ENCODE results near the gene CEP135.

GRCh38 chr4:56038487-56039162 is 89.9 kb downstream of the CEP135 start:
- TF ChIP-seq PAX5 (IDR thresholded peaks at IDR 0.05; ENCODE audit: insufficient read depth, low read length, severe bottlenecking): no peak
- no peak for TF ChIP-seq TAF1 (IDR thresholded peaks at IDR 0.05; ENCODE audit: low read depth, low read length)
- TF ChIP-seq POU2F2 (IDR thresholded peaks at IDR 0.05; ENCODE audit: low read depth, low read length): no peak
